ENCODE data around the gene ABCB10.
A peak's percentile ranks its signal among the peaks of the same experiment; 100 is the strongest.
"Not testable (repeated sequence)": the region's sequence is repeated elsewhere in the genome, so short reads cannot be mapped to it uniquely, and the experiment has no call there.

ABCB10 gene

GRCh38 chr1:229558460-229559335 is at the start of gene ABCB10:
ABCB10 (minus strand) TSS chr1:229558707; CDS start chr1:229558652, 55 bp downstream.
- H3K27me3 Mint-ChIP-seq, result no peaks in the 10 kb centered on the region
- no peaks in the 10 kb centered on the region for H3K9me3 Mint-ChIP-seq
- peak within 1 kb of the TSS; percentile 97 for H3K27ac Mint-ChIP-seq
- H3K36me3 Mint-ChIP-seq, result peaks cover 8 to 19% of the 10 kb centered on the region in 2 donors
- peaks cover 29 to 58% of the 10 kb centered on the region in 2 donors for H3K4me1 Mint-ChIP-seq
- ATAC-seq (replicated peaks), result peak; percentile 88 to 89
- H3K4me3 Mint-ChIP-seq, result peak within 1 kb of the TSS; percentile 93 to 98
- DNase-seq, result peak; percentile 95

- no peak overlapping the region for H3K27ac Mint-ChIP-seq
- DNase-seq (no peak), ATAC-seq (replicated peaks) (no peak)
- no peak overlapping the region for H3K4me3 Mint-ChIP-seq
- no peaks in the 10 kb centered on the region for H3K9me3 Mint-ChIP-seq
- peaks cover 0 to 7% of the 10 kb centered on the region in 2 donors for H3K4me1 Mint-ChIP-seq
- H3K27me3 Mint-ChIP-seq, result no peaks in the 10 kb centered on the region
- H3K36me3 Mint-ChIP-seq, result peaks cover 43 to 66% of the 10 kb centered on the region in 2 donors
Observed at GRCh38 chr1:229607370-229607769, 48.9 kb upstream of the ABCB10 start.

- Mint-ChIP-seq H3K27me3 (no peaks in the 10 kb centered on the region), H3K27ac (no peak overlapping the region), H3K4me3 (no peak overlapping the region), H3K36me3 (peaks cover 45 to 63% of the 10 kb centered on the region in 2 donors), H3K9me3 (no peaks in the 10 kb centered on the region), H3K4me1 (peaks cover under 1 to 12% of the 10 kb centered on the region in 2 donors)
- no peak for DNase-seq
- no peak for ATAC-seq (replicated peaks)
Observed at GRCh38 chr1:229603371-229604005, 45.0 kb upstream of the ABCB10 start.

GRCh38 chr1:229600229-229600628 is 41.7 kb upstream of the ABCB10 start:
- Mint-ChIP-seq H3K4me1 (peaks cover 20 to 26% of the 10 kb centered on the region in 2 donors), H3K4me3 (no peak overlapping the region), H3K36me3 (peaks cover 36 to 71% of the 10 kb centered on the region in 2 donors), H3K27me3 (no peaks in the 10 kb centered on the region), H3K9me3 (no peaks in the 10 kb centered on the region), H3K27ac (no peak overlapping the region)
- DNase-seq, result no peak
- ATAC-seq (replicated peaks), result no peak

GRCh38 chr1:229599218-229599954 is 40.9 kb upstream of the ABCB10 start:
- no peak overlapping the region for H3K4me3 Mint-ChIP-seq
- DNase-seq, result no peak
- peaks cover 41 to 73% of the 10 kb centered on the region in 2 donors for H3K36me3 Mint-ChIP-seq
- no peak for ATAC-seq (replicated peaks)
- no peaks in the 10 kb centered on the region for H3K9me3 Mint-ChIP-seq
- H3K4me1 Mint-ChIP-seq, result peaks cover 20 to 26% of the 10 kb centered on the region in 2 donors
- H3K27me3 Mint-ChIP-seq, result no peaks in the 10 kb centered on the region
- H3K27ac Mint-ChIP-seq, result no peak overlapping the region

GRCh38 chr1:229597877-229598276 is 39.4 kb upstream of the ABCB10 start:
- Mint-ChIP-seq H3K9me3 (no peaks in the 10 kb centered on the region), H3K36me3 (peaks cover 44 to 79% of the 10 kb centered on the region in 2 donors), H3K27me3 (no peaks in the 10 kb centered on the region), H3K4me3 (peak overlapping the region; percentile 29 to 32), H3K27ac (peak overlapping the region; percentile 80), H3K4me1 (peaks cover 23 to 26% of the 10 kb centered on the region in 2 donors)
- ATAC-seq (replicated peaks) (no peak), DNase-seq (no peak)

GRCh38 chr1:229596925-229597699 is 38.6 kb upstream of the ABCB10 start:
- Mint-ChIP-seq H3K4me3 (peak overlapping the region; percentile 22 to 53), H3K27ac (peak overlapping the region; percentile 80), H3K36me3 (peaks cover 40 to 76% of the 10 kb centered on the region in 2 donors), H3K27me3 (no peaks in the 10 kb centered on the region), H3K4me1 (peaks cover 20 to 26% of the 10 kb centered on the region in 2 donors), H3K9me3 (no peaks in the 10 kb centered on the region)
- ATAC-seq (replicated peaks) (peak; percentile 63 to 78), DNase-seq (no peak)

GRCh38 chr1:229595876-229596275 is 37.4 kb upstream of the ABCB10 start:
- not testable (repeated sequence) for H3K9me3 Mint-ChIP-seq; DNase-seq; H3K4me3 Mint-ChIP-seq; H3K27me3 Mint-ChIP-seq; H3K27ac Mint-ChIP-seq; ATAC-seq (replicated peaks)
- peaks cover 20 to 26% of the 10 kb centered on the region in 2 donors for H3K4me1 Mint-ChIP-seq
- H3K36me3 Mint-ChIP-seq, result peaks cover 39 to 70% of the 10 kb centered on the region in 2 donors

- no peaks in the 10 kb centered on the region for H3K27me3 Mint-ChIP-seq
- H3K36me3 Mint-ChIP-seq, result peaks cover 34 to 63% of the 10 kb centered on the region in 2 donors
- peaks cover 16 to 26% of the 10 kb centered on the region in 2 donors for H3K4me1 Mint-ChIP-seq
- H3K9me3 Mint-ChIP-seq, result no peaks in the 10 kb centered on the region
- DNase-seq, result no peak
- ATAC-seq (replicated peaks), result no peak
- H3K4me3 Mint-ChIP-seq, result no peak overlapping the region
- H3K27ac Mint-ChIP-seq, result no peak overlapping the region
Observed at GRCh38 chr1:229594227-229595008, 35.9 kb upstream of the ABCB10 start.

GRCh38 chr1:229593800-229594199 is 35.3 kb upstream of the ABCB10 start:
- peaks cover 15 to 26% of the 10 kb centered on the region in 2 donors for H3K4me1 Mint-ChIP-seq
- H3K27me3 Mint-ChIP-seq, result no peaks in the 10 kb centered on the region
- ATAC-seq (replicated peaks), result no peak
- no peak for DNase-seq
- no peak overlapping the region for H3K27ac Mint-ChIP-seq
- no peaks in the 10 kb centered on the region for H3K9me3 Mint-ChIP-seq
- H3K4me3 Mint-ChIP-seq, result no peak overlapping the region
- H3K36me3 Mint-ChIP-seq, result peaks cover 31 to 60% of the 10 kb centered on the region in 2 donors

GRCh38 chr1:229590119-229590518 is 31.6 kb upstream of the ABCB10 start:
- Mint-ChIP-seq H3K27ac (no peak overlapping the region), H3K27me3 (no peaks in the 10 kb centered on the region), H3K36me3 (peaks cover 28 to 34% of the 10 kb centered on the region in 2 donors), H3K4me3 (no peak overlapping the region), H3K9me3 (no peaks in the 10 kb centered on the region), H3K4me1 (peaks cover 0 to 3% of the 10 kb centered on the region in 2 donors)
- DNase-seq (no peak), ATAC-seq (replicated peaks) (no peak)

GRCh38 chr1:229585338-229585737 is 26.8 kb upstream of the ABCB10 start:
- no peak overlapping the region for H3K4me3 Mint-ChIP-seq
- no peak overlapping the region for H3K27ac Mint-ChIP-seq
- H3K36me3 Mint-ChIP-seq, result peaks cover 3 to 7% of the 10 kb centered on the region in 2 donors
- H3K4me1 Mint-ChIP-seq, result no peaks in the 10 kb centered on the region
- DNase-seq (no peak), ATAC-seq (replicated peaks) (no peak)
- H3K27me3 Mint-ChIP-seq, result no peaks in the 10 kb centered on the region
- H3K9me3 Mint-ChIP-seq, result no peaks in the 10 kb centered on the region

- Mint-ChIP-seq H3K4me3 (no peak overlapping the region), H3K27me3 (no peaks in the 10 kb centered on the region)
Observed at GRCh38 chr1:229582715-229583114, 24.2 kb upstream of the ABCB10 start.

More at GRCh38 chr1:229582715-229583114, 24.2 kb upstream of the ABCB10 start:
- Mint-ChIP-seq H3K27ac (no peak overlapping the region), H3K4me1 (peaks cover 17 to 23% of the 10 kb centered on the region in 2 donors), H3K36me3 (peaks cover 0 to 4% of the 10 kb centered on the region in 2 donors), H3K9me3 (no peaks in the 10 kb centered on the region)
- ATAC-seq (replicated peaks), result no peak
- DNase-seq, result no peak

Data from stimulated activated naive B cell treated with anti-CD40 and anti-IgM and Interleukin-4, amounts not matched to agents 10 μg/mL and 1 μg/mL and 100 μg/mL, for 72 hours (primary cell).